SK-N-SH (cell line): Measurements from ENCODE around the gene TPSB2. TPM values are rescaled to one million over a fixed set of nuclear protein-coding genes. Genes with fewer than 3 reads are reported as not detected.
"Not testable (repeated sequence)": the region's sequence is repeated elsewhere in the genome, so short reads cannot be mapped to it uniquely, and the experiment has no call there.

Experiments used
- CTCF ChIA-PET: fragments of 300-600, 350-600 bp; formaldehyde crosslinking; extraction: SDS; loops from one replicate; lab custom pipeline; 2021; lab: Yijun Ruan, JAX
- POLR2A ChIA-PET: fragments of 350-600 bp; sonication (Branson Sonifier 250); formaldehyde crosslinking; extraction: SDS; loops from one replicate; lab custom pipeline; 2020; ENCODE audit warnings: antibody characterized with exemption, inconsistent platforms; lab: Yijun Ruan, JAX
- DNase-seq: peaks from one replicate; pipeline ENCODE4 v3.0.0; 2012
- H2AFZ ChIP-seq: fragments of 200-600 bp; sonication (generic); 2 replicates; pipeline ENCODE4 v1.8.1; 2016; ENCODE audit warnings: antibody characterized with exemption, mild to moderate bottlenecking, low read depth
- H3F3A ChIP-seq: fragments of 200-600 bp; sonication (generic); replicated peaks from 2 replicates; pipeline ENCODE3; 2016; ENCODE audit warnings: antibody characterized with exemption, mild to moderate bottlenecking; ENCODE audit not compliant: insufficient read depth
- H3K27ac ChIP-seq, 2 experiments: fragments of 200-500 bp in 1 of 2; fragments of 200-600 bp in 1 of 2; sonication (Bioruptor generic) in 1 of 2; sonication (generic), shearing (Covaris generic) in 1 of 2; 2 replicates each; pipeline versions ENCODE4 v1.5.1 to v1.6.1; 2014 to 2016; ENCODE audit warnings: low read depth in 2 of 2, inconsistent platforms in 1 of 2, low read length in 1 of 2, mild to moderate bottlenecking in 1 of 2, mixed read lengths in 1 of 2
- H3K27me3 ChIP-seq: fragments of 200-600 bp; sonication (generic), shearing (Covaris generic); 2 replicates; pipeline ENCODE4 v1.6.1; 2016; ENCODE audit warnings: mixed run types; ENCODE audit not compliant: insufficient read depth
- H3K36me3 ChIP-seq, 2 experiments: fragments of 200-500 bp in 1 of 2; fragments of 200-600 bp in 1 of 2; sonication (Bioruptor generic) in 1 of 2; sonication (generic) in 1 of 2; replicated peaks in 1 of 2; 2 replicates each; pipeline versions ENCODE3 to v1.5.1; 2014 to 2016; ENCODE audit warnings: low read length in 1 of 2, mild to moderate bottlenecking in 1 of 2; ENCODE audit not compliant: insufficient read depth in 2 of 2, control insufficient read depth in 1 of 2
- H3K4me1 ChIP-seq, 2 experiments: fragments of 200-500 bp in 1 of 2; fragments of 200-600 bp in 1 of 2; sonication (Bioruptor generic) in 1 of 2; sonication (generic), shearing (Covaris generic) in 1 of 2; 2 replicates each; pipeline versions ENCODE4 v1.5.1 to v1.6.1; 2014 to 2016; ENCODE audit warnings: low read depth in 1 of 2, low read length in 1 of 2, mixed run types in 1 of 2; ENCODE audit not compliant: insufficient read depth in 2 of 2, control insufficient read depth in 1 of 2
- H3K4me2 ChIP-seq: fragments of 200-600 bp; sonication (generic), shearing (Covaris generic); 2 replicates; pipeline ENCODE4 v1.6.1; 2017; ENCODE audit warnings: mixed run types
- H3K4me3 ChIP-seq, 2 experiments: fragments of 200-500 bp in 1 of 2; fragments of 200-600 bp in 1 of 2; sonication (Bioruptor generic) in 1 of 2; sonication (generic), shearing (Covaris generic) in 1 of 2; 2 replicates each; pipeline versions ENCODE4 v1.5.1 to v1.8.1; 2014 to 2016; ENCODE audit warnings: low read depth in 2 of 2, inconsistent platforms in 1 of 2, low read length in 1 of 2, mild to moderate bottlenecking in 1 of 2, mixed read lengths in 1 of 2, moderate library complexity in 1 of 2
- H3K79me2 ChIP-seq: fragments of 200-600 bp; sonication (generic); 2 replicates; pipeline ENCODE4 v1.8.1; 2017; ENCODE audit warnings: mild to moderate bottlenecking; ENCODE audit not compliant: insufficient read depth
- H3K9ac ChIP-seq: fragments of 200-600 bp; sonication (generic); 2 replicates; pipeline ENCODE4 v1.6.1; 2017; ENCODE audit warnings: mixed run types
- H3K9me2 ChIP-seq: fragments of 200-600 bp; sonication (generic); 2 replicates; pipeline ENCODE4 v1.6.1; 2017; ENCODE audit warnings: mixed run types
- H3K9me3 ChIP-seq: fragments of 200-600 bp; sonication (generic); 2 replicates; pipeline ENCODE4 v1.6.1; 2017; ENCODE audit warnings: mixed run types, mild to moderate bottlenecking, moderate library complexity
- H4K20me1 ChIP-seq: fragments of 200-600 bp; sonication (generic); 2 replicates; pipeline ENCODE4 v1.6.1; 2017; ENCODE audit warnings: mild to moderate bottlenecking, mixed run types; ENCODE audit not compliant: insufficient read depth
- ELF1 ChIP-seq: IDR thresholded peaks from 2 replicates; pipeline ENCODE4 v1.4.0; 2012
- NFIC ChIP-seq: IDR thresholded peaks from 2 replicates; pipeline ENCODE4 v1.4.0; 2012; ENCODE audit warnings: borderline replicate concordance
- RAD21 ChIP-seq: IDR thresholded peaks from 2 replicates; pipeline ENCODE4 v1.6.1; 2012; ENCODE audit warnings: mild to moderate bottlenecking, low read length
- RFX5 ChIP-seq: IDR thresholded peaks from 2 replicates; pipeline ENCODE4 v1.6.1; 2012; ENCODE audit warnings: mild to moderate bottlenecking, improper control_type of control experiment, low read length
- RXRA ChIP-seq: IDR thresholded peaks from 2 replicates; pipeline ENCODE4 v1.4.0; 2012; ENCODE audit warnings: low read depth, mild to moderate bottlenecking, borderline replicate concordance
- TEAD4 ChIP-seq: IDR thresholded peaks from 2 replicates; pipeline ENCODE4 v1.4.0; 2012; ENCODE audit warnings: mild to moderate bottlenecking, borderline replicate concordance; ENCODE audit not compliant: insufficient read depth
- WGBS: methylation state at CpG from one replicate; pipeline ENCODE4 v1.1.6; 2017; ENCODE audit warnings: low lambda C conversion rate; 5-methylcytosine and 5-hydroxymethylcytosine counted together
- polyA plus RNA-seq, 3 experiments: library from polyadenylated mRNA; depleted of rRNA; stranded (reverse); fragments of >200 nt; gene quantifications; 2 replicates each; pipeline ENCODE4 v1.2.3, GENCODE V29; 2012
- TF ChIP-seq, protein P1 (sequence below): IDR thresholded peaks from 2 replicates; pipeline ENCODE4 v1.4.0; 2012; ENCODE audit warnings: low read depth
- TF ChIP-seq, protein P2 (sequence below): fragments of 200-600 bp; sonication (generic); IDR thresholded peaks from 2 replicates; pipeline ENCODE4 v1.6.1; 2017; ENCODE audit warnings: antibody characterized with exemption, mild to moderate bottlenecking, moderate library complexity
- TF ChIP-seq, protein P3 (sequence below): IDR thresholded peaks from 2 replicates; pipeline ENCODE4 v1.4.0; 2012; ENCODE audit warnings: low read depth, borderline replicate concordance

The TPSB2 gene
- polyA plus RNA-seq, 1 of the 3 experiments (the other 2 are of a cell fraction): not detected

GRCh38 chr16:1271380-1271723 is 41.4 kb upstream of the TPSB2 start (continued):
- no peak for TF ChIP-seq RFX5
- TF ChIP-seq TEAD4: no peak
- no peak for TF ChIP-seq RAD21
- TF ChIP-seq, protein P1, sequence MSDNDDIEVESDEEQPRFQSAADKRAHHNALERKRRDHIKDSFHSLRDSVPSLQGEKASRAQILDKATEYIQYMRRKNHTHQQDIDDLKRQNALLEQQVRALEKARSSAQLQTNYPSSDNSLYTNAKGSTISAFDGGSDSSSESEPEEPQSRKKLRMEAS: no peak
- TF ChIP-seq NFIC: no peak
- TF ChIP-seq RXRA: no peak

DNA sequence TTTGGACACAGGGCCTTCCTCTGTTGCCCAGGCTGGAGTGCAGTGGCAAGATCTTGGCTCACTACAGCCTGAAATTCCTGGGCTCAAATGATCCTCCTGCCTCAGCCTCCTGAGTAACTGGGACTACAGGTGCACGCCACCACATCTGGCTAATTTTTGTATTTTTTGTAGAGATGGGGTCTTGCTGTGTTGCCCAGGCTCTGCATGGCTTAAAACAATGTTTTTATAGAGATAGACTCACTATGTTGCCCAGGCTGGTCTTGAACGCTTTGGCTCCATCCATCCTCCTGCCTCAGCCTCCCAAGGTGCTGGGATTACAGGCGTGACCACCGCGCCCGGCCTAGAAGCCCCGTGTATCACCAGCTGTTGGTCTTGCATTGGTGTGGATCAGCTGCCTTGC is 39.4 kb upstream of the TPSB2 start:
- DNase-seq, H3K4me3 ChIP-seq, H3K27ac ChIP-seq, POLR2A ChIA-PET, H3K36me3 ChIP-seq, H3K9ac ChIP-seq, H3K9me2 ChIP-seq, H2AFZ ChIP-seq, H3K79me2 ChIP-seq, H3F3A ChIP-seq, H4K20me1 ChIP-seq, H3K9me3 ChIP-seq, H3K4me2 ChIP-seq: not testable (repeated sequence)
- Histone ChIP-seq H3K27me3 (peaks cover 64% of the 10 kb centered on the region), H3K4me1 (peaks cover 0 to 19% of the 10 kb centered on the region in 2 experiments; a peak in 1 of 4 replicates)
- 58% methylated on average over 2 of the region's 7 CpGs for WGBS
- CTCF ChIA-PET: interaction anchor here (1.6 kb wide), 1 partner anchor 32 kb away, joined by 6 read pairs; no protein-coding TSS in a partner anchor

DNA sequence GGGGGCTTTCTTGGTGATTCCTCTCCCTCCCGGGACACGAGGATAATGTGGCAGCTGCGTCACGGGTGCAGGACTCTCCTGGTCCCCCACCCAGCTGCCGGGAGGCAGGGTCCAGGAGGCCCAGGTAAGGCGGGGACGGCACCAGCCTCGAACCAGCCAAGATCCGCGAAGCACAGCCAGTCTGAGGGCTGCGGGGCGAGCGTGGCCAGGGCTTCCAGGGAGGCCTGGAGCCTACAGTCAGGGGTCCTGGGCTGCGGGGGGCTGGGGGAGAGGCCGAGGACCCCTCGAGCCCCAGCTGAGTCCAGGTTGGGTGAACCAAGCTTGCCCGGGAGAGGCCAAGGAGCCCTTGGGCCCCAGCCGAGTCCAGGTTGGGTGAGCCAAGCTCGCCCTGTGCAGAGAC is 35.8 kb upstream of the TPSB2 start:
- WGBS: 80% methylated on average over 2 of the region's 19 CpGs

More for the DNA sequence above, 35.8 kb upstream of the TPSB2 start:
- no peak overlapping the region for H3K4me3 ChIP-seq
- no peak overlapping the region for H3K9ac ChIP-seq
- ChIA-PET POLR2A (no interaction called here), CTCF (interaction anchor here (1.1 to 1.5 kb wide), 2 partner anchors 71 to 77 kb away, joined by 3 read pairs; no protein-coding TSS in a partner anchor)
- no peaks in the 10 kb centered on the region for H3K9me3 ChIP-seq
- no peaks in the 10 kb centered on the region for H4K20me1 ChIP-seq
- peaks cover 60% of the 10 kb centered on the region for H3K27me3 ChIP-seq
- H3K27ac ChIP-seq: no peak overlapping the region
- no peaks in the 10 kb centered on the region for H3K9me2 ChIP-seq
- no peak overlapping the region for H3K4me2 ChIP-seq
- no peak for DNase-seq
- H3K4me1 ChIP-seq: peaks cover 0 to 1% of the 10 kb centered on the region in 2 experiments; a peak in 1 of 4 replicates
- no peaks in the 10 kb centered on the region for H3K79me2 ChIP-seq
- H3F3A ChIP-seq: peaks cover 10% of the 10 kb centered on the region
- no peaks in the 10 kb centered on the region for H3K36me3 ChIP-seq
- no peak overlapping the region for H2AFZ ChIP-seq
- TF ChIP-seq, protein P2, sequence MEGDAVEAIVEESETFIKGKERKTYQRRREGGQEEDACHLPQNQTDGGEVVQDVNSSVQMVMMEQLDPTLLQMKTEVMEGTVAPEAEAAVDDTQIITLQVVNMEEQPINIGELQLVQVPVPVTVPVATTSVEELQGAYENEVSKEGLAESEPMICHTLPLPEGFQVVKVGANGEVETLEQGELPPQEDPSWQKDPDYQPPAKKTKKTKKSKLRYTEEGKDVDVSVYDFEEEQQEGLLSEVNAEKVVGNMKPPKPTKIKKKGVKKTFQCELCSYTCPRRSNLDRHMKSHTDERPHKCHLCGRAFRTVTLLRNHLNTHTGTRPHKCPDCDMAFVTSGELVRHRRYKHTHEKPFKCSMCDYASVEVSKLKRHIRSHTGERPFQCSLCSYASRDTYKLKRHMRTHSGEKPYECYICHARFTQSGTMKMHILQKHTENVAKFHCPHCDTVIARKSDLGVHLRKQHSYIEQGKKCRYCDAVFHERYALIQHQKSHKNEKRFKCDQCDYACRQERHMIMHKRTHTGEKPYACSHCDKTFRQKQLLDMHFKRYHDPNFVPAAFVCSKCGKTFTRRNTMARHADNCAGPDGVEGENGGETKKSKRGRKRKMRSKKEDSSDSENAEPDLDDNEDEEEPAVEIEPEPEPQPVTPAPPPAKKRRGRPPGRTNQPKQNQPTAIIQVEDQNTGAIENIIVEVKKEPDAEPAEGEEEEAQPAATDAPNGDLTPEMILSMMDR: no peak
- no peak for TF ChIP-seq ELF1
- TF ChIP-seq, protein P3, sequence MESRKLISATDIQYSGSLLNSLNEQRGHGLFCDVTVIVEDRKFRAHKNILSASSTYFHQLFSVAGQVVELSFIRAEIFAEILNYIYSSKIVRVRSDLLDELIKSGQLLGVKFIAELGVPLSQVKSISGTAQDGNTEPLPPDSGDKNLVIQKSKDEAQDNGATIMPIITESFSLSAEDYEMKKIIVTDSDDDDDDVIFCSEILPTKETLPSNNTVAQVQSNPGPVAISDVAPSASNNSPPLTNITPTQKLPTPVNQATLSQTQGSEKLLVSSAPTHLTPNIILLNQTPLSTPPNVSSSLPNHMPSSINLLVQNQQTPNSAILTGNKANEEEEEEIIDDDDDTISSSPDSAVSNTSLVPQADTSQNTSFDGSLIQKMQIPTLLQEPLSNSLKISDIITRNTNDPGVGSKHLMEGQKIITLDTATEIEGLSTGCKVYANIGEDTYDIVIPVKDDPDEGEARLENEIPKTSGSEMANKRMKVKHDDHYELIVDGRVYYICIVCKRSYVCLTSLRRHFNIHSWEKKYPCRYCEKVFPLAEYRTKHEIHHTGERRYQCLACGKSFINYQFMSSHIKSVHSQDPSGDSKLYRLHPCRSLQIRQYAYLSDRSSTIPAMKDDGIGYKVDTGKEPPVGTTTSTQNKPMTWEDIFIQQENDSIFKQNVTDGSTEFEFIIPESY: no peak
